HCT116 (cell line): ENCODE data around the gene FAM20B.
"Not testable (repeated sequence)": the region's sequence is repeated elsewhere in the genome, so short reads cannot be mapped to it uniquely, and the experiment has no call there.

Experiments used
- ATF3 ChIP-seq: IDR thresholded peaks from 2 replicates; pipeline ENCODE4 v1.6.1; 2012
- CEBPB ChIP-seq: IDR thresholded peaks from 2 replicates; pipeline ENCODE4 v1.6.1; 2012; ENCODE audit warnings: low read depth
- EZH2 ChIP-seq: fragments of 200-600 bp; sonication (generic); IDR thresholded peaks from 2 replicates; pipeline ENCODE4 v1.6.1; 2017; ENCODE audit warnings: antibody characterized with exemption, mixed run types
- FOSL1 ChIP-seq: IDR thresholded peaks from 2 replicates; pipeline ENCODE4 v1.6.1; 2012; ENCODE audit warnings: low read depth
- POLR2A ChIP-seq: IDR thresholded peaks from 2 replicates; pipeline ENCODE4 v1.7.0; 2011; ENCODE audit warnings: borderline replicate concordance; ENCODE audit not compliant: insufficient read depth, insufficient read length; ENCODE audit errors: extremely low read depth
- POLR2AphosphoS5 ChIP-seq: IDR thresholded peaks from 2 replicates; pipeline ENCODE4 v1.6.1; 2011; ENCODE audit warnings: mild to moderate bottlenecking, low read depth, low read length, moderate library complexity
- RAD21 ChIP-seq: IDR thresholded peaks from 2 replicates; pipeline ENCODE4 v1.6.1; 2012; ENCODE audit warnings: low read depth, mild to moderate bottlenecking
- REST ChIP-seq: IDR thresholded peaks from 2 replicates; pipeline ENCODE4 v1.6.1; 2012; ENCODE audit warnings: low read depth
- SIN3A ChIP-seq: IDR thresholded peaks from 2 replicates; pipeline ENCODE4 v1.6.1; 2012; ENCODE audit warnings: low read depth
- SRF ChIP-seq: IDR thresholded peaks from 2 replicates; pipeline ENCODE4 v1.6.1; 2012; ENCODE audit warnings: low read depth
- ZFX ChIP-seq: fragments of 450-650 bp; IDR thresholded peaks from 2 replicates; pipeline ENCODE4 v1.6.1; 2017
- ZNF274 ChIP-seq: fragments of 200-500 bp; sonication (Bioruptor generic); IDR thresholded peaks from 2 replicates; pipeline ENCODE4 v1.6.1; 2014; ENCODE audit warnings: mild to moderate bottlenecking, low read depth, low read length, inconsistent platforms
- TF ChIP-seq, protein P1 (sequence below), 3 experiments: fragments of 200-600 bp in 1 of 3; sonication (generic) in 1 of 3; IDR thresholded peaks in 2 of 3; conservative IDR thresholded peaks in 1 of 3; 2 replicates each; pipeline ENCODE4 v1.5.1; 2012 to 2017; ENCODE audit warnings: low read depth in 2 of 3, low read length in 2 of 3, antibody characterized with exemption in 1 of 3, borderline replicate concordance in 1 of 3, control low read depth in 1 of 3, mild to moderate bottlenecking in 1 of 3, mixed read lengths in 1 of 3, mixed run types in 1 of 3, moderate library complexity in 1 of 3; ENCODE audit not compliant: insufficient read depth in 1 of 3
- TF ChIP-seq, protein P2 (sequence below): IDR thresholded peaks from 2 replicates; pipeline ENCODE4 v1.6.1; 2012

- not testable (repeated sequence) for TF ChIP-seq POLR2A, RAD21, POLR2AphosphoS5, ZFX, CEBPB, EZH2, ZNF274, SIN3A, REST, SRF, ATF3, FOSL1
- TF ChIP-seq, protein P1, sequence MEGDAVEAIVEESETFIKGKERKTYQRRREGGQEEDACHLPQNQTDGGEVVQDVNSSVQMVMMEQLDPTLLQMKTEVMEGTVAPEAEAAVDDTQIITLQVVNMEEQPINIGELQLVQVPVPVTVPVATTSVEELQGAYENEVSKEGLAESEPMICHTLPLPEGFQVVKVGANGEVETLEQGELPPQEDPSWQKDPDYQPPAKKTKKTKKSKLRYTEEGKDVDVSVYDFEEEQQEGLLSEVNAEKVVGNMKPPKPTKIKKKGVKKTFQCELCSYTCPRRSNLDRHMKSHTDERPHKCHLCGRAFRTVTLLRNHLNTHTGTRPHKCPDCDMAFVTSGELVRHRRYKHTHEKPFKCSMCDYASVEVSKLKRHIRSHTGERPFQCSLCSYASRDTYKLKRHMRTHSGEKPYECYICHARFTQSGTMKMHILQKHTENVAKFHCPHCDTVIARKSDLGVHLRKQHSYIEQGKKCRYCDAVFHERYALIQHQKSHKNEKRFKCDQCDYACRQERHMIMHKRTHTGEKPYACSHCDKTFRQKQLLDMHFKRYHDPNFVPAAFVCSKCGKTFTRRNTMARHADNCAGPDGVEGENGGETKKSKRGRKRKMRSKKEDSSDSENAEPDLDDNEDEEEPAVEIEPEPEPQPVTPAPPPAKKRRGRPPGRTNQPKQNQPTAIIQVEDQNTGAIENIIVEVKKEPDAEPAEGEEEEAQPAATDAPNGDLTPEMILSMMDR (IDR thresholded peaks at IDR 0.05 in 2 of 3, conservative IDR thresholded peaks at IDR 0.05 in 1 of 3; ENCODE audit: borderline replicate concordance in 1 of 3, insufficient read depth in 1 of 3, low read depth in 2 of 3, low read length in 2 of 3), result not testable (repeated sequence)
- TF ChIP-seq, protein P2, sequence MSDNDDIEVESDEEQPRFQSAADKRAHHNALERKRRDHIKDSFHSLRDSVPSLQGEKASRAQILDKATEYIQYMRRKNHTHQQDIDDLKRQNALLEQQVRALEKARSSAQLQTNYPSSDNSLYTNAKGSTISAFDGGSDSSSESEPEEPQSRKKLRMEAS, result not testable (repeated sequence)
Measured at GRCh38 chr1:178988198-178988597, 37.5 kb upstream of the FAM20B start.
